Natural killer cell (primary cell): ENCODE results near the gene HSPG2. TPM values are rescaled to one million over a fixed set of nuclear protein-coding genes. Genes with fewer than 3 reads are reported as not detected.
"Not testable (repeated sequence)": the region's sequence is repeated elsewhere in the genome, so short reads cannot be mapped to it uniquely, and the experiment has no call there.

Experiments
- ATAC-seq, 3 donors: fragments of 150-1000 bp in 2 of 3; fragments of 200-7000 bp in 1 of 3; cut with Tn5 transposase; 1 replicate in 1 of 3; 2 replicates in 2 of 3; pipeline ENCODE4 v1.10.0; 2021; ENCODE audit warnings: mild to moderate bottlenecking in 2 of 3, moderate library complexity in 2 of 3
- DNase-seq, 2 donors: peaks; one replicate each; pipeline versions ENCODE4 v3.0.0 to v3.0.0-alpha.2; 2013 to 2021; ENCODE audit warnings: mixed read lengths in 1 of 2
- H3K27ac ChIP-seq: one replicate; pipeline ENCODE4 v1.5.1; 2013; ENCODE audit warnings: mild to moderate bottlenecking, low read length
- H3K27me3 ChIP-seq: one replicate; pipeline ENCODE4 v1.6.1; 2013; ENCODE audit warnings: low read length; ENCODE audit not compliant: control insufficient read depth, insufficient read depth
- H3K36me3 ChIP-seq: one replicate; pipeline ENCODE4 v1.6.1; 2013; ENCODE audit warnings: low read length; ENCODE audit not compliant: control insufficient read depth, insufficient read depth
- H3K4me1 ChIP-seq: one replicate; pipeline ENCODE4 v1.6.1; 2013; ENCODE audit warnings: low read length; ENCODE audit not compliant: control insufficient read depth, insufficient read depth
- H3K4me3 ChIP-seq: one replicate; pipeline ENCODE4 v1.5.1; 2013; ENCODE audit warnings: low read length
- H3K9me3 ChIP-seq: one replicate; pipeline ENCODE4 v1.6.1; 2013; ENCODE audit warnings: low read length; ENCODE audit not compliant: control insufficient read depth, insufficient read depth
- H3K27ac Mint-ChIP-seq, 2 donors: one replicate each; pipeline ENCODE4 v1.8.0; 2022; ENCODE audit warnings: mild to moderate bottlenecking in 2 of 2, mixed read lengths in 2 of 2, moderate library complexity in 1 of 2
- H3K27me3 Mint-ChIP-seq, 2 donors: one replicate each; pipeline ENCODE4 v1.8.0; 2022; ENCODE audit warnings: low read depth in 2 of 2, mixed read lengths in 2 of 2
- H3K36me3 Mint-ChIP-seq: one replicate; pipeline ENCODE4 v1.8.0; 2022; ENCODE audit warnings: mixed read lengths
- H3K4me1 Mint-ChIP-seq, 2 donors: one replicate each; pipeline ENCODE4 v1.8.0; 2022; ENCODE audit warnings: mixed read lengths in 2 of 2
- H3K4me3 Mint-ChIP-seq: one replicate; pipeline ENCODE4 v1.8.0; 2022; ENCODE audit warnings: mild to moderate bottlenecking, moderate library complexity, mixed read lengths
- H3K9me3 Mint-ChIP-seq, 2 donors: one replicate each; pipeline ENCODE4 v1.8.0; 2022; ENCODE audit warnings: mixed read lengths in 2 of 2
- WGBS: methylation state at CpG from one replicate; pipeline ENCODE4 v1.1.7; 2013; ENCODE audit warnings: missing lambda C conversion rate; ENCODE audit not compliant: insufficient coverage; 5-methylcytosine and 5-hydroxymethylcytosine counted together
- intact Hi-C: fragments of 100-400 bp; cut with micrococcal nuclease; formaldehyde crosslinking; loops from one replicate; pipeline ENCODE4 v1.14.2; 2022
- total RNA-seq, 4 donors: library from RNA; stranded (reverse); fragments of 120-200 nt in 1 of 4; gene quantifications; one replicate each; pipeline versions ENCODE4 v1.2.3 to v1.2.4, GENCODE V29; 2013 to 2022
- TF ChIP-seq, protein P1 (sequence below): fragments of 200-600 bp; IDR thresholded peaks from one replicate; pipeline ENCODE4 v1.8.0; 2022; ENCODE audit warnings: antibody characterized with exemption

The HSPG2 gene
- total RNA-seq, 3 donors from 2014 or later (not counting 1 experiment from before 2014, with no cell fraction given), result 0.54 to 0.93 (median 0.90) TPM

DNA sequence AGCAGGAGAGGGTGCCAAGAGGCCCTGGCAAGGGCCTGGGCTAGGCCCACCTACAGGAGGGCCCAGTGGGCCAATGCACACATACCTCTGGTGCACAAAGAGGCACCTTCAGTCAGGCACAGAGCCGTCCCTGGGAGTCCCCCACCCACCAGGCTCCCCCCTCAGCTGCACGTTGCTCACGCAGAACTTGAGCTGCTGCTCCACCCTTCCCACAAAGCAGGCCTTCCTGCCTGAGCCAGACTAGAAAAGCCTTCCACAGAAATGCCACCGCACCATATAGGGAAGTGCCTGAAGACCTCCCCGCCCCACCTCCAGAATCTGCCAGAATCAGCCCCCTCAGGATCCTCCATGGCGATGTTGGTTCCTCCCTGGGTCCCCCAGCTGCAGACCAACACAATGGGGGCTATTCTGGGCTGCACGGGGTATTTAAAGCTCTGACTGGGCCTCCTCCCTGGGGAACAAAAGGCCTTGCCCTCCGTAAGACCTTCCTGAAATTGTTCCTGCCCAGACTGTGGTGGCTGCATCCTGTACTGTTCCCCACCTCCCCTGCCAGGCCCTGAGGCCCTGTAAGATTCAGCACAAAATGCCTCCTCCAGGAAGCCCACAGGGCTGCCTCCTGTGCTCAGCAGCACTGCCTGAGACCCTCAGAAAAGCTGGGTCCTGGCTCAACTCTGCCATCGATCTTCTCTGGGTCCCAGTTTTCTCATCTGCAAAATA, 27.2 kb downstream of the HSPG2 start:
- H3K4me1 ChIP-seq, result peaks cover 23% of the 10 kb centered on the region
- no peaks in the 10 kb centered on the region for H3K36me3 ChIP-seq
- DNase-seq (peak in 1 of 2 donors; percentile 49), ATAC-seq (no peak)
- H3K4me3 ChIP-seq, result no peak overlapping the region
- 39% methylated on average over 9 of the region's 9 CpGs for WGBS
- Mint-ChIP-seq H3K4me3 (no peak overlapping the region), H3K9me3 (no peaks in the 10 kb centered on the region), H3K4me1 (peaks cover 6 to 10% of the 10 kb centered on the region in 2 donors), H3K27me3 (no peaks in the 10 kb centered on the region), H3K36me3 (no peaks in the 10 kb centered on the region), H3K27ac (no peak overlapping the region)
- H3K27me3 ChIP-seq, result no peaks in the 10 kb centered on the region
- no peaks in the 10 kb centered on the region for H3K9me3 ChIP-seq
- TF ChIP-seq, protein P1, sequence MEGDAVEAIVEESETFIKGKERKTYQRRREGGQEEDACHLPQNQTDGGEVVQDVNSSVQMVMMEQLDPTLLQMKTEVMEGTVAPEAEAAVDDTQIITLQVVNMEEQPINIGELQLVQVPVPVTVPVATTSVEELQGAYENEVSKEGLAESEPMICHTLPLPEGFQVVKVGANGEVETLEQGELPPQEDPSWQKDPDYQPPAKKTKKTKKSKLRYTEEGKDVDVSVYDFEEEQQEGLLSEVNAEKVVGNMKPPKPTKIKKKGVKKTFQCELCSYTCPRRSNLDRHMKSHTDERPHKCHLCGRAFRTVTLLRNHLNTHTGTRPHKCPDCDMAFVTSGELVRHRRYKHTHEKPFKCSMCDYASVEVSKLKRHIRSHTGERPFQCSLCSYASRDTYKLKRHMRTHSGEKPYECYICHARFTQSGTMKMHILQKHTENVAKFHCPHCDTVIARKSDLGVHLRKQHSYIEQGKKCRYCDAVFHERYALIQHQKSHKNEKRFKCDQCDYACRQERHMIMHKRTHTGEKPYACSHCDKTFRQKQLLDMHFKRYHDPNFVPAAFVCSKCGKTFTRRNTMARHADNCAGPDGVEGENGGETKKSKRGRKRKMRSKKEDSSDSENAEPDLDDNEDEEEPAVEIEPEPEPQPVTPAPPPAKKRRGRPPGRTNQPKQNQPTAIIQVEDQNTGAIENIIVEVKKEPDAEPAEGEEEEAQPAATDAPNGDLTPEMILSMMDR, result no peak
- no peak overlapping the region for H3K27ac ChIP-seq
- intact Hi-C loops, result no loop called here

DNA sequence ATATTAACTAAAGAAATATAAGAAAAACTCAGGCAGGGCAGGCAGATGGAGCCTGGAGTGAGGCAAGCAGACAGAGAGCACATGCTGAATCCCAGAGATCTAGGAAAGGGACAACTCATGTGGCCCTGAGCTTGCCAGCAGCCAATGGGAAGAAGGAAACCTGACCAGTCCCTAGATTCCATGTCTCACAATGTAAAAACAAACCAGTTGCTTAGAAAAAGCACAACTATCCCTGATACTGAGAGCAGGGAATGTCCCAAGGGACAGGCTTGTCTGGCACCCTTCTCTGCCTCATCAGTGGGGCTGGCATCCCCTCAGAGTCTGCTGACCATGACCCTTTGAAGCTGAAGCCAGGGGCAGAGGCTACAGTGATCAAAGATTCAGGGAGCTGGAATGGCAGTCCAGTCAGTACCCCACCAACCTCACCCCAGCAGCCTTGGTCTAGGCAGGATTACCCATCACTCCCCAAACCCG, 27.8 kb downstream of the HSPG2 start:
- intact Hi-C loops, result no loop called here
- Mint-ChIP-seq H3K27me3 (no peaks in the 10 kb centered on the region), H3K36me3 (no peaks in the 10 kb centered on the region), H3K4me1 (peaks cover 6 to 10% of the 10 kb centered on the region in 2 donors), H3K9me3 (no peaks in the 10 kb centered on the region), H3K4me3 (no peak overlapping the region), H3K27ac (no peak overlapping the region)
- 63% methylated on average over 1 of the region's 1 CpG for WGBS
- peaks cover 18% of the 10 kb centered on the region for H3K4me1 ChIP-seq
- H3K4me3 ChIP-seq, result no peak overlapping the region
- H3K9me3 ChIP-seq, result no peaks in the 10 kb centered on the region
- TF ChIP-seq, protein P1, result no peak
- no peak for ATAC-seq
- no peak for DNase-seq
- no peaks in the 10 kb centered on the region for H3K27me3 ChIP-seq
- H3K36me3 ChIP-seq, result no peaks in the 10 kb centered on the region
- H3K27ac ChIP-seq, result no peak overlapping the region

DNA sequence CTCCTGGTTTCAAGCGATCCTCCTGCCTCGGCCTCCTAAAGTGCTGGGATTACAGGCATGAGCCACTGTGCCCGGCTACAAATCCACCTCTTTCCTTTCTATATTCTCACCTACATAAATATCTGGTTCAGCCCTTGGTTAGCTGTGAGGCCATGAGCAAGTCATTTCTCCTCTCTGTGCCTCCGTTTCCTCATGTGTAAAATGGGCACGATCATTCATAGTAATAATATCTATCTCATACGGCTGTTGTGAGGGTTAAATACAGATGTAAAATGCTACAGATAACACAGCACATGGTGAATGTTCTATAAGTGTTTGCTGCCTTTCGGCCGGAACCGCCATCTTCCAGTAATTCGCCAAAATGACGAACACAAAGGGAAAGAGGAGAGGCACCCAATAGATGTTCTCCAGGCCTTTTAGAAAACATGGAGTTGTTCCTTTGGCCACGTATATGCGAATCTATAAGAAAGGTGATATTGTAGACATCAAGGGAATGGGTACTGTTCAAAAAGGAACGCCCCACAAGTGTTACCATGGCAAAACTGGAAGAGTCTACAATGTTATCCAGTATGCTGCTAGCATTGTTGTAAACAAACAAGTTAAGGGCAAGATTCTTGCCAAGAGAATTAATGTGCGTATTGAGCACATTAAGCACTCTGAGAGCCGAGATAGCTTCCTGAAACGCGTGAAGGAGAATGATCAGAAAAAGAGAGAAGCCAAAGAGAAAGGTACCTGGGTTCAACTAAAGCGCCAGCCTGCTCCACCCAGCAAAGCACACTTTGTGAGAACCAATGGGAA, 29.2 kb downstream of the HSPG2 start:
- H3K27ac Mint-ChIP-seq, H3K27me3 ChIP-seq, H3K4me1 ChIP-seq, ATAC-seq, H3K27ac ChIP-seq, H3K4me1 Mint-ChIP-seq, DNase-seq, H3K36me3 ChIP-seq, H3K27me3 Mint-ChIP-seq, H3K4me3 Mint-ChIP-seq, H3K9me3 ChIP-seq, H3K4me3 ChIP-seq, H3K9me3 Mint-ChIP-seq, H3K36me3 Mint-ChIP-seq, intact Hi-C loops: not testable (repeated sequence)
- 92% methylated on average over 17 of the region's 19 CpGs for WGBS

DNA sequence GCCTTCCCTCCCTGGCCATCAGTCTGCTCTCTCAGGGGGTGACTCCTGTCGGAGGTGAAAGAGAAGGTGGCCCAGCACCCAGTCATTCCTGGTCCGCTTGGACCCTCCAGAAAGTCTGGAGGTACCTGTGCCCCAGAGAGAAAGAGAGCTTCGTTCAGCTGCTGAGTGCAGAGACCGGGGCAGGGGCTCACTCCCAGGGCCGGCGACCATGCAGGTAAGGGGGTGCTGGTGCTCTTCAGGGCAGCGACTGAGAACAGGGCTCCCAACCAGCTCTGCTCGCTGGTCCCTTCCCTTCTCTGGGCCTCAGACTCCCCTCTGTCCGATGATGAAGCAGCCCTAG, 30.1 kb downstream of the HSPG2 start:
- H3K27me3 Mint-ChIP-seq, result no peaks in the 10 kb centered on the region
- no peak overlapping the region for H3K27ac Mint-ChIP-seq
- Histone ChIP-seq H3K9me3 (no peaks in the 10 kb centered on the region), H3K36me3 (no peaks in the 10 kb centered on the region), H3K4me3 (no peak overlapping the region), H3K27ac (no peak overlapping the region), H3K4me1 (peaks cover 7% of the 10 kb centered on the region), H3K27me3 (no peaks in the 10 kb centered on the region)
- TF ChIP-seq, protein P1, result no peak
- DNase-seq (no peak), ATAC-seq (no peak)
- 92% methylated on average over 9 of the region's 9 CpGs for WGBS
- H3K4me1 Mint-ChIP-seq, result no peaks in the 10 kb centered on the region
- no peak overlapping the region for H3K4me3 Mint-ChIP-seq
- no peaks in the 10 kb centered on the region for H3K36me3 Mint-ChIP-seq
- H3K9me3 Mint-ChIP-seq, result no peaks in the 10 kb centered on the region
- intact Hi-C loops, result no loop called here
